HUDEP-2 (cell line): Measurements from ENCODE around the gene ANO10.

Experiments used
- DNase-seq, 76 experiments: peaks; one replicate each; lab custom pipeline; 2025; ENCODE audit not compliant: unreplicated experiment in 76 of 76; lab: John Stamatoyannopoulos, UW

ANO10 gene

DNA sequence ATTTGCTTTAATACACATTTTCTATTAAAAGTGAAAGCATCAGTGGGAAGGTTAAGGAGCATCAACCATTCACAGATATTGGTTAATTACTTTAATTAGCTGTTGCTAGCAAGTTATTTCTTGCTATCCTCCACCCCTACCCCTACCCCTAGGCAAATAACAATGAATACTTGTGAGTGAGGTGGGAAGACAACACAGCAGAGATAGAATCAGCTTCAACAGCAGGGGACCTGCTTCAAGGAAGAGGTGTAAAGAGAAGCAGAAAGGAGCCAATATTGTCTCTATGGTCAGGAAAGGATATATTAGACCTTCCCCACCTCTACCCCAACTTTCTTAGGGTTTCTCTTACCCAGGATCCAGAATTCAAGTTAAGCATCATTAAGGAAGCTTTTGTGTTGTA is 186.1 kb downstream of the ANO10 start:
- no peak for DNase-seq

- DNase-seq: no peak
Measured at GRCh38 chr3:43434431-43434830, 187.4 kb downstream of the ANO10 start.

GRCh38 chr3:43432462-43432861 is 189.3 kb downstream of the ANO10 start:
- no peak for DNase-seq

DNA sequence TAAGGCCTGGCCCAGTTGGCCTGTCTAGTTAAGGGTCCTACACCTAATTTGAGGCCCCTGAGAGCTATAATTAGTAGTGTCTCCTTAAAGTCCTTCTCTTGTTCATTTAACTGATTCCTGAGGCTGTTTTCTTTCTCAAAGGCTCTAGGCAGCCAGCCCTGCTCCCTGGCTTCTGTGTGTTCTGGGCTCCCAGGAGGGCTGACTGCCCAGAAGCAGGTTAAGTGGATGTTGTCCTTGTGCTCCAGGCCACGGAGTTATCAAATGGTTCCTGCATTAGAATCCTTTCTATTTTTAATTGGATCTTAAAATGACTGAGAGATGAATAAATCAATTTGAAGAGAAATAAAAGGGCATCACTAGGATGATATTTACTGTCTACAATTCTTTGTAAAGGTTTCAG is 195.4 kb downstream of the ANO10 start:
- no peak for DNase-seq

DNA sequence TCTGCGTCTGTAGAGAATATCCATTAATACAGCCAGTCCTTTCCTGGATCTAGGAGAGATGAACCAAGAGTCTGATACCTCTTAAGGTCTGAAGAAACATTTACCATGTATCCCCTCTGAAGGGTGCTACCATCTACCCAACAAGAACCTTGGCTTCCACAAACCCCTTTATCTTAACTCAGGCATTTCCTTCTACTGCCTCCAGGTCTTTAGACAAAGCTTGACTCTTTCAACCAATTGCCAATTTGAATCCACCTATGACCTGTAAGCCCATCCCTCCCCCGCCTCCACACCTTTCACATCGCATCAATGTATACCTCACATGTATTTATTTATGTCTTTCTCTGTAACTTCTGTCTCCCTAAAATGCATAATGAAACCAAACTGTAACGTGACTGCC is 196.0 kb downstream of the ANO10 start:
- no peak for DNase-seq

GRCh38 chr3:43423639-43424038 is 198.2 kb downstream of the ANO10 start:
- no peak for DNase-seq

- no peak for DNase-seq
Measured at GRCh38 chr3:43423142-43423541, 198.7 kb downstream of the ANO10 start.

- no peak for DNase-seq
Measured at GRCh38 chr3:43418601-43419272, 203.1 kb downstream of the ANO10 start.

GRCh38 chr3:43417133-43417532 is 204.7 kb downstream of the ANO10 start:
- DNase-seq: no peak

DNA sequence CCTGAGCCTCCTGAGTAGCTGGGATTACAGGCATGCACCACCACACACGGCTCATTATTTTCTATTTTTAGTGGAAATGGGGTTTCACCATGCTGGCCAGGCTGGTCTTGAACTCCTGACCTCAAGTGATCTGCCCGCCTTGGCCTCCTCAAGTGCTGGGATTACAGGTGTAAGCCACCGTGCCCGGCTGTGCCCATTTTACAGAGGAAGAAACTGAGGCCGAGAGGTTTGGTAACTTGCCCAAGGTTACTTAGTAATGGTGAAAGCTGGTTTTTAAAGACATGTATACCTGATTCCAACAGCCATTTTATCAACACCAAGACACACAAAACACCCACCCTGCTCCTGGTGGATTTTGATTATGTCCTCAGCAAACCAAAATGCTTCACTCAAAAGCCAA is 206.7 kb downstream of the ANO10 start:
- DNase-seq: no peak

- no peak for DNase-seq
Measured at GRCh38 chr3:43413676-43414368, 208.0 kb downstream of the ANO10 start.

DNA sequence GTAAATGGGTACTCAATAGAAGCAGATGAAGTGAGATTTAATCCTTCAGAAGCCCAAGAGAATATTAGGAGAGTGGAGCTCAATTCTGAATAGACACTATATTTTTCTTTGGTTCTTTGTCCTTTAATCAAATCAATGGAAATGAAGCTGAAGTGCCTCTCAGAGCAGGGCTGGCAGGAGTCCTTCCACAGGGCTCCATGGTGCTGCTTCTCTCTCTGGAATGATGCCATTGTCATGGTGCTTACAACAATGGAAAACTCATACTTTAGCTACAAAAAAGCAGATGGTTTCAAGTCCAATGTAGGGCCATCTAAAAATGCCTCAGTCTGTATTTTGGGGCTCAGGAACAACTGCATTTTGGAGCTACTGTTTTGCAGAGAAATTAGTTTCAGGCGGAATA is 210.4 kb downstream of the ANO10 start:
- no peak for DNase-seq

DNA sequence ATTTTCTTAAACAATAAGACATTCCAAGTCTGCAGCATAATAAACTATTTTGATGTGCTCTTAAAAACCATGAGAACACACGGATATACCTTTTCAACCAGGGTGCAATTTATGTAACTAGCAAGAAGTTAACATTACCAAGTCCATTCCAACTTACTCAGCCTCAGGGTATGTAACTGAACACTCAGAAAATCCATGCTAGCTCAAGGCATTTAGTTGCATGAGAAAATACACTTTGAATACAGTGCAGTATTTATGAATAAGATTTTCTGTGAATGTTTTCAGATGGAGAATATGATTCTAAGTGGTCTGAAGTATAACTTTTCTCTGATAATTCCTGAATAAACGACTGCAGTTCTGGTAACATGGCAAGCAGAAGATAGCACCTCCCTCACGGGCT is 211.2 kb downstream of the ANO10 start:
- no peak for DNase-seq

DNA sequence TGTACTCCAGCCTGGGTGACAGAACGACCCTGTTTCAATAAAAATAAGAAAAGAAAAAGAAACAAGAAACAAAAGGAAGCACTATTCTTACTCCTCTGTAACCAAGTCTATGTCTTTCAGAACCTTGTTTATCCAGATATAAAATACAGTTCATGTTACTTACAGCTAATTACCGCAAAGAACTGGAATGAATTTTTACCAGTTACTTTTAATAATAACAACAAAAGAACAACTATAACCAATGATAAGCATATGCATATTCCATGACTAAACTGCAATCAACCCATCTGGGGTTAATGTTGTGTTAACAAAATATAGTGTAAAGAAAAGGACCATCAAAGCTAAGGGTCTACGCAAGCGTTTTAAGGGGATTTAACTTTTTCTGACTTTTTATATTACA is 212.3 kb downstream of the ANO10 start:
- DNase-seq: no peak

DNA sequence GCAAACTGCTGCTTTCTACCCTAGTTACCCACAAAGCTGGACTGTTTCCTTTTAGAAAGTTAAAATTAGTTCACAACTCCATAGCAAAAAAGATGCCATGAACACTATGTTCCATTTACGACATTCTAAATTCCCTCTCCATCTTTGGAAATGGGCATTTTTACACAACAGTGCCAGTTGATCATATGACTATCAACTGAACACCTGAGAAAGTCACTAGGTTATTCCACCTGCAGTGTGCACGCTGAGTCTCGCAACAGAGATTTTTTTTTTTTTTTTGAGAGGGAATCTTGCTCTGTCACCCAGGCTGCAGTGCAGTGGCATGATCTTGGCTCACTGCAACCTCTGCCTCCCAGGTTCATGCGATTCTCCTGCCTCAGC is 215.2 kb downstream of the ANO10 start:
- DNase-seq: no peak

GRCh38 chr3:43405888-43406642 is 215.7 kb downstream of the ANO10 start:
- no peak for DNase-seq

- no peak for DNase-seq
Measured at GRCh38 chr3:43400781-43401730, 220.8 kb downstream of the ANO10 start.

DNA sequence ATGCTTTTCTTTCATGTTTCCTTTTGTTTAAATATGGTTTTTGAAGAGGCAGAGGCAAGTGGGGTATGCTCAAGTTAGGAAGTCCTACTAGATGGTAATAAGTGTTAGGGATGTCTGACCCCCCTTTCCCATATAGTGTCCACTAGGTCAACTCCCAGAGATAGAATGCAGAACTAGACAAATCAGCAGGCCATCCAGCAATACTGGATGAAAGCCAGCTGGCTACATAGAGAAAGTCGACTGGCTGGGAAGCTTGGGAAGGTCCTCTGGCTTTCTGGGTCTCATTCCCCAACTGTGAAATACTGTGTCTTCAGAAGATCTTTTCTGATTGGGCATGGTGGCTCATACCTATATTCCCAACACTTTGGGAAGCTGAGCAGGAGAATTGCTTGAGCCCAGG is 221.6 kb downstream of the ANO10 start:
- no peak for DNase-seq

DNA sequence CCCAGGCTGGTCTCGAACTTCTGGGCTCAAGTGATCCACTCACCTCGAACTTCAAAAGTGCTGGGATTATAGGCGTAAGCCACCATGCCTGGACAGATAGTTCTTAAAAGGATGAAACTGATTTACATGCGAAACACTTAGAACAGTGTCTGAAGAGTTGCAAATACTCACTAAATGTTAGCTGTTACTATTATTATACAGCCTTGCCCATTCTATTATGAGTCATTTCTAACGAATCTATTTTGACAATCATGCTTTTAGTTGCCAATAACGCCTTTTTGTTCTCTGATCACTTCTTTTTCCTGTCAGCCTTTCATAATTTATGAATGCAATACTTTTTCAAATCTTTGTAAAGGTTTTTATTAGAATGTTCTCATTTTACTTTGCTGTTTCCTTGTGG is 222.8 kb downstream of the ANO10 start:
- no peak for DNase-seq

- no peak for DNase-seq
Measured at GRCh38 chr3:43394041-43394554, 227.7 kb downstream of the ANO10 start.

DNA sequence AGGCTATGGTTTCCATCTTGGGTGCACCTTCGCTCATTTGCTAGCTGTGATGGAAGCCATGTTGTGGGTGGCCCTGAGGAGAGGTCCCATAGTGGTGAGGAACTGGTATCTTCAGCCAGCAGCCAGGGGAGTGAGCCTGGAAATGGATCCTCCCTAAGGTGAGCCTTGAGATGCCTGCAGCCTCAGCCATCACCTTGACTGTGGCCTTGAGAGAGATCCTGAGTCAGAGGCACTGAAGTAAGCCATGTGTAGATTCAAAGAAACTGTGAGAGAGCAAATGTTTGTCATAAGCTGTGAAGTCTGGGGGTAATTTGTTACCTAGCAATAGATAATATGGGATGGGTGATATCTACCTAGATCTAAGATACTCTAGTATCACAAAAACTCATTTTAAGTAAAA is 230.2 kb downstream of the ANO10 start:
- DNase-seq: no peak
